SK-N-SH (cell line): ENCODE data around the gene CDKN1A. TPM values are rescaled to one million over a fixed set of nuclear protein-coding genes. Genes with fewer than 3 reads are reported as not detected.

ENCODE experiments used
- CTCF ChIA-PET: fragments of 300-600, 350-600 bp; formaldehyde crosslinking; extraction: SDS; loops from one replicate; lab custom pipeline; 2021; lab: Yijun Ruan, JAX
- POLR2A ChIA-PET: fragments of 350-600 bp; sonication (Branson Sonifier 250); formaldehyde crosslinking; extraction: SDS; loops from one replicate; lab custom pipeline; 2020; ENCODE audit warnings: antibody characterized with exemption, inconsistent platforms; lab: Yijun Ruan, JAX
- DNase-seq: peaks from one replicate; pipeline ENCODE4 v3.0.0; 2012
- H2AFZ ChIP-seq: fragments of 200-600 bp; sonication (generic); 2 replicates; pipeline ENCODE4 v1.8.1; 2016; ENCODE audit warnings: antibody characterized with exemption, mild to moderate bottlenecking, low read depth
- H3F3A ChIP-seq: fragments of 200-600 bp; sonication (generic); replicated peaks from 2 replicates; pipeline ENCODE3; 2016; ENCODE audit warnings: antibody characterized with exemption, mild to moderate bottlenecking; ENCODE audit not compliant: insufficient read depth
- H3K27ac ChIP-seq, 2 experiments: fragments of 200-500 bp in 1 of 2; fragments of 200-600 bp in 1 of 2; sonication (Bioruptor generic) in 1 of 2; sonication (generic), shearing (Covaris generic) in 1 of 2; 2 replicates each; pipeline versions ENCODE4 v1.5.1 to v1.6.1; 2014 to 2016; ENCODE audit warnings: low read depth in 2 of 2, inconsistent platforms in 1 of 2, low read length in 1 of 2, mild to moderate bottlenecking in 1 of 2, mixed read lengths in 1 of 2
- H3K27me3 ChIP-seq: fragments of 200-600 bp; sonication (generic), shearing (Covaris generic); 2 replicates; pipeline ENCODE4 v1.6.1; 2016; ENCODE audit warnings: mixed run types; ENCODE audit not compliant: insufficient read depth
- H3K36me3 ChIP-seq, 2 experiments: fragments of 200-500 bp in 1 of 2; fragments of 200-600 bp in 1 of 2; sonication (Bioruptor generic) in 1 of 2; sonication (generic) in 1 of 2; replicated peaks in 1 of 2; 2 replicates each; pipeline versions ENCODE3 to v1.5.1; 2014 to 2016; ENCODE audit warnings: low read length in 1 of 2, mild to moderate bottlenecking in 1 of 2; ENCODE audit not compliant: insufficient read depth in 2 of 2, control insufficient read depth in 1 of 2
- H3K4me1 ChIP-seq, 2 experiments: fragments of 200-500 bp in 1 of 2; fragments of 200-600 bp in 1 of 2; sonication (Bioruptor generic) in 1 of 2; sonication (generic), shearing (Covaris generic) in 1 of 2; 2 replicates each; pipeline versions ENCODE4 v1.5.1 to v1.6.1; 2014 to 2016; ENCODE audit warnings: low read depth in 1 of 2, low read length in 1 of 2, mixed run types in 1 of 2; ENCODE audit not compliant: insufficient read depth in 2 of 2, control insufficient read depth in 1 of 2
- H3K4me2 ChIP-seq: fragments of 200-600 bp; sonication (generic), shearing (Covaris generic); 2 replicates; pipeline ENCODE4 v1.6.1; 2017; ENCODE audit warnings: mixed run types
- H3K4me3 ChIP-seq, 2 experiments: fragments of 200-500 bp in 1 of 2; fragments of 200-600 bp in 1 of 2; sonication (Bioruptor generic) in 1 of 2; sonication (generic), shearing (Covaris generic) in 1 of 2; 2 replicates each; pipeline versions ENCODE4 v1.5.1 to v1.8.1; 2014 to 2016; ENCODE audit warnings: low read depth in 2 of 2, inconsistent platforms in 1 of 2, low read length in 1 of 2, mild to moderate bottlenecking in 1 of 2, mixed read lengths in 1 of 2, moderate library complexity in 1 of 2
- H3K79me2 ChIP-seq: fragments of 200-600 bp; sonication (generic); 2 replicates; pipeline ENCODE4 v1.8.1; 2017; ENCODE audit warnings: mild to moderate bottlenecking; ENCODE audit not compliant: insufficient read depth
- H3K9ac ChIP-seq: fragments of 200-600 bp; sonication (generic); 2 replicates; pipeline ENCODE4 v1.6.1; 2017; ENCODE audit warnings: mixed run types
- H3K9me2 ChIP-seq: fragments of 200-600 bp; sonication (generic); 2 replicates; pipeline ENCODE4 v1.6.1; 2017; ENCODE audit warnings: mixed run types
- H3K9me3 ChIP-seq: fragments of 200-600 bp; sonication (generic); 2 replicates; pipeline ENCODE4 v1.6.1; 2017; ENCODE audit warnings: mixed run types, mild to moderate bottlenecking, moderate library complexity
- H4K20me1 ChIP-seq: fragments of 200-600 bp; sonication (generic); 2 replicates; pipeline ENCODE4 v1.6.1; 2017; ENCODE audit warnings: mild to moderate bottlenecking, mixed run types; ENCODE audit not compliant: insufficient read depth
- CHD2 ChIP-seq: fragments of 150-350 bp; IDR thresholded peaks from 2 replicates; pipeline ENCODE4 v1.6.1; 2018; ENCODE audit warnings: low read length; ENCODE audit not compliant: partially characterized antibody
- CTCF ChIP-seq: fragments of 200-600 bp; sonication (generic); IDR thresholded peaks from 2 replicates; pipeline ENCODE4 v1.6.1; 2017; ENCODE audit warnings: antibody characterized with exemption, mild to moderate bottlenecking, moderate library complexity
- ELF1 ChIP-seq: IDR thresholded peaks from 2 replicates; pipeline ENCODE4 v1.4.0; 2012
- EZH2phosphoT487 ChIP-seq: fragments of 200-600 bp; sonication (generic); IDR thresholded peaks from 2 replicates; pipeline ENCODE4 v1.6.1; 2017; ENCODE audit warnings: low read depth, mixed run types, mild to moderate bottlenecking, antibody characterized with exemption, moderate library complexity, borderline replicate concordance
- FOSL2 ChIP-seq: IDR thresholded peaks from 2 replicates; pipeline ENCODE4 v1.4.0; 2012; ENCODE audit warnings: low read depth, mild to moderate bottlenecking, moderate library complexity, borderline replicate concordance
- FOXJ3 ChIP-seq: sonication (generic); formaldehyde crosslinking; IDR thresholded peaks from 2 replicates; pipeline ENCODE4 v1.5.1; 2020; ENCODE audit warnings: mild to moderate bottlenecking, missing genetic modification reagents
- FOXM1 ChIP-seq: IDR thresholded peaks from 2 replicates; pipeline ENCODE4 v1.4.0; 2012; ENCODE audit warnings: low read depth, mild to moderate bottlenecking
- GABPA ChIP-seq: IDR thresholded peaks from 2 replicates; pipeline ENCODE4 v1.4.0; 2012; ENCODE audit warnings: low read depth, mild to moderate bottlenecking
- GATA2 ChIP-seq: sonication (generic); formaldehyde crosslinking; IDR thresholded peaks from 2 replicates; pipeline ENCODE4 v1.5.0; 2020; ENCODE audit warnings: mild to moderate bottlenecking, missing genetic modification reagents
- JUND ChIP-seq: IDR thresholded peaks from 2 replicates; pipeline ENCODE4 v1.4.0; 2012
- NFIC ChIP-seq: IDR thresholded peaks from 2 replicates; pipeline ENCODE4 v1.4.0; 2012; ENCODE audit warnings: borderline replicate concordance
- RAD21 ChIP-seq: IDR thresholded peaks from 2 replicates; pipeline ENCODE4 v1.6.1; 2012; ENCODE audit warnings: mild to moderate bottlenecking, low read length
- RFX5 ChIP-seq: IDR thresholded peaks from 2 replicates; pipeline ENCODE4 v1.6.1; 2012; ENCODE audit warnings: mild to moderate bottlenecking, improper control_type of control experiment, low read length
- SIN3A ChIP-seq: IDR thresholded peaks from 2 replicates; pipeline ENCODE4 v1.6.1; 2012; ENCODE audit warnings: low read depth, mild to moderate bottlenecking, low read length, moderate library complexity, borderline replicate concordance
- SMC3 ChIP-seq: IDR thresholded peaks from 2 replicates; pipeline ENCODE4 v1.6.1; 2012; ENCODE audit warnings: low read depth, low read length, improper control_type of control experiment
- TAF1 ChIP-seq: IDR thresholded peaks from 2 replicates; pipeline ENCODE4 v1.6.1; 2012; ENCODE audit warnings: low read depth, mild to moderate bottlenecking, low read length, moderate library complexity, borderline replicate concordance
- TEAD4 ChIP-seq: IDR thresholded peaks from 2 replicates; pipeline ENCODE4 v1.4.0; 2012; ENCODE audit warnings: mild to moderate bottlenecking, borderline replicate concordance; ENCODE audit not compliant: insufficient read depth
- WGBS: methylation state at CpG from one replicate; pipeline ENCODE4 v1.1.6; 2017; ENCODE audit warnings: low lambda C conversion rate; 5-methylcytosine and 5-hydroxymethylcytosine counted together
- polyA plus RNA-seq, 3 experiments: library from polyadenylated mRNA; depleted of rRNA; stranded (reverse); fragments of >200 nt; gene quantifications; 2 replicates each; pipeline ENCODE4 v1.2.3, GENCODE V29; 2012
- TF ChIP-seq, protein P1 (sequence below): IDR thresholded peaks from 2 replicates; pipeline ENCODE4 v1.6.1; 2012; ENCODE audit warnings: mild to moderate bottlenecking, low read depth, low read length, moderate library complexity
- TF ChIP-seq, protein P2 (sequence below): IDR thresholded peaks from 2 replicates; pipeline ENCODE4 v1.4.0; 2012; ENCODE audit warnings: low read depth

Gene CDKN1A
- polyA plus RNA-seq, 1 of the 3 experiments (the other 2 are of a cell fraction), result 747 TPM

GRCh38 chr6:36730424-36731380 lies 52.2 kb downstream of the CDKN1A start:
- Histone ChIP-seq H3K27me3 (no peaks in the 10 kb centered on the region), H3K4me1 (peaks cover 0 to 7% of the 10 kb centered on the region in 2 experiments; a peak in 1 of 4 replicates), H3K79me2 (no peaks in the 10 kb centered on the region), H3K9me2 (no peaks in the 10 kb centered on the region), H3K27ac (no peak overlapping the region), H2AFZ (no peak overlapping the region), H3K9me3 (no peaks in the 10 kb centered on the region), H3K4me2 (no peak overlapping the region), H4K20me1 (no peaks in the 10 kb centered on the region), H3K36me3 (no peaks in the 10 kb centered on the region), H3F3A (no peaks in the 10 kb centered on the region), H3K4me3 (no peak overlapping the region), H3K9ac (no peak overlapping the region)
- ChIA-PET CTCF (interaction anchor here (0.8 to 2.5 kb wide), 7 partner anchors 14 to 429 kb away, joined by 3 to 12 read pairs (median 3); no protein-coding TSS in a partner anchor), POLR2A (no interaction called here)
- TF ChIP-seq TEAD4, result no peak
- TF ChIP-seq GABPA, result no peak
- TF ChIP-seq TAF1, result no peak
- no peak for TF ChIP-seq CTCF
- no peak for TF ChIP-seq FOSL2
- TF ChIP-seq, protein P1, sequence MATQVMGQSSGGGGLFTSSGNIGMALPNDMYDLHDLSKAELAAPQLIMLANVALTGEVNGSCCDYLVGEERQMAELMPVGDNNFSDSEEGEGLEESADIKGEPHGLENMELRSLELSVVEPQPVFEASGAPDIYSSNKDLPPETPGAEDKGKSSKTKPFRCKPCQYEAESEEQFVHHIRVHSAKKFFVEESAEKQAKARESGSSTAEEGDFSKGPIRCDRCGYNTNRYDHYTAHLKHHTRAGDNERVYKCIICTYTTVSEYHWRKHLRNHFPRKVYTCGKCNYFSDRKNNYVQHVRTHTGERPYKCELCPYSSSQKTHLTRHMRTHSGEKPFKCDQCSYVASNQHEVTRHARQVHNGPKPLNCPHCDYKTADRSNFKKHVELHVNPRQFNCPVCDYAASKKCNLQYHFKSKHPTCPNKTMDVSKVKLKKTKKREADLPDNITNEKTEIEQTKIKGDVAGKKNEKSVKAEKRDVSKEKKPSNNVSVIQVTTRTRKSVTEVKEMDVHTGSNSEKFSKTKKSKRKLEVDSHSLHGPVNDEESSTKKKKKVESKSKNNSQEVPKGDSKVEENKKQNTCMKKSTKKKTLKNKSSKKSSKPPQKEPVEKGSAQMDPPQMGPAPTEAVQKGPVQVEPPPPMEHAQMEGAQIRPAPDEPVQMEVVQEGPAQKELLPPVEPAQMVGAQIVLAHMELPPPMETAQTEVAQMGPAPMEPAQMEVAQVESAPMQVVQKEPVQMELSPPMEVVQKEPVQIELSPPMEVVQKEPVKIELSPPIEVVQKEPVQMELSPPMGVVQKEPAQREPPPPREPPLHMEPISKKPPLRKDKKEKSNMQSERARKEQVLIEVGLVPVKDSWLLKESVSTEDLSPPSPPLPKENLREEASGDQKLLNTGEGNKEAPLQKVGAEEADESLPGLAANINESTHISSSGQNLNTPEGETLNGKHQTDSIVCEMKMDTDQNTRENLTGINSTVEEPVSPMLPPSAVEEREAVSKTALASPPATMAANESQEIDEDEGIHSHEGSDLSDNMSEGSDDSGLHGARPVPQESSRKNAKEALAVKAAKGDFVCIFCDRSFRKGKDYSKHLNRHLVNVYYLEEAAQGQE, result no peak
- TF ChIP-seq, protein P2, sequence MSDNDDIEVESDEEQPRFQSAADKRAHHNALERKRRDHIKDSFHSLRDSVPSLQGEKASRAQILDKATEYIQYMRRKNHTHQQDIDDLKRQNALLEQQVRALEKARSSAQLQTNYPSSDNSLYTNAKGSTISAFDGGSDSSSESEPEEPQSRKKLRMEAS, result no peak
- no peak for TF ChIP-seq NFIC
- no peak for TF ChIP-seq FOXJ3 (CRISPR knock-in tag)
- no peak for TF ChIP-seq CHD2
- no peak for TF ChIP-seq GATA2 (CRISPR knock-in tag)
- no peak for TF ChIP-seq SMC3
- no peak for TF ChIP-seq RAD21
- no peak for TF ChIP-seq ELF1
- TF ChIP-seq EZH2phosphoT487, result no peak
- no peak for TF ChIP-seq SIN3A
- TF ChIP-seq FOXM1, result no peak
- TF ChIP-seq RFX5, result no peak
- no peak for TF ChIP-seq JUND
- DNase-seq, result no peak
- 83% methylated on average over 12 of the region's 15 CpGs for WGBS
